GM21423 (cell line): ENCODE results near the gene PTPRK.

Experiments
- ATAC-seq: cut with Tn5 transposase; IDR thresholded peaks from one replicate; pipeline ENCODE4 v1.9.1; 2021; ENCODE audit warnings: mild to moderate bottlenecking, moderate library complexity; ENCODE audit not compliant: unreplicated experiment

Gene PTPRK

DNA sequence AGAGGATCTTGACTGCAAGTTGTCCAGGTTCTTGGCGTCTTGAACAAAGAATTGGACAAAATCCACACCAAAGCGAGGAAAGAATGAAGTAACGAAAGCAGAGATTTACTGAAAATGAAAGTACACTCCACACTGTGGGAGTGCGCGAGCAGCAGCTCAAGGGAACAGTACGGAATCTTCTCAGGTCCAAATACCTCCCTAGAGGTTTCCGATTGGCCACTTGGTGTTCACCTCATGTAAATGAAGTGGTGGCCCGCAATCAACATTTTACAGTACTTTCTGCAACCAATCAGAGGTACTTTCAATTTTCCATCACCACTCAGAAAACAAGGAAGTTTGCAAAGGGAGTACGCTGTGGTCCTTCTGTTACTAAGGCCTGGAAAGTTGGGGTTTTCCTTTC, 122.4 kb downstream of the PTPRK start:
- no peak for ATAC-seq

DNA sequence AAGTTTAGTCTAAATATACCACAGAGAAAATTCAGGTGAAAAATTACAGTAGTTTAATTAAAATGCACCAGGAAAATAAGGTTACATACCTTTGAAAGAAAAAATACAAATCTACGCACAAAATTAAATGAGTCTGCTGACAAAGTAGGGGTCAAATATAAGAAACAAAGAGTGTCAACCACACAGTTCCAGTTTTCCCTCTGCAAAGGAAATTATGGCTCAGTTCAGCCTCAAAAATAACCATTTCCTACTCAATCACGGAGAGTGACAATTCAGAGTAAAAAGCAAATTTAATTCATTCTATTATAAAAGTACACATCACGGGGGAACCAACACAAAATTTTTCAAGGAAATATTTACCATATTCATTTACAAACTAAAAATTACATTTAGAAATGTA, 124.8 kb downstream of the PTPRK start:
- ATAC-seq: no peak

DNA sequence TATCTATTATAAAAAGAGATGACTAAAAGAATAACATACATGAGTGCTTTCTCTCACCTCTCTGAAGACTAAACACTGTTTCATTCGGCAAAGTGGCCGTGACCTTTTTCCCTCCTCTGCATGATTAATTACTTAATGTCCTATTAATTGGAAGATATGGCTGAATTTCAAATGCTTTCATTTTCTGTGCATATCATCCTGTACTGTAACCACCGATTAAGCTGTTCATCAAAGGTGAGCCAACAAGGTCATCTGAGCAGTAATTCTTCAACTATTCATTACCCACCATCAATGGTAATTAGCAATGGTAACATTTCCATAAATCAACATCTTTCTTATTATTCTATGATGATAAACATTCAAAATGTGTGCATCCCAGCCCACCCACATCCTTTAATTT, 125.2 kb downstream of the PTPRK start:
- no peak for ATAC-seq

DNA sequence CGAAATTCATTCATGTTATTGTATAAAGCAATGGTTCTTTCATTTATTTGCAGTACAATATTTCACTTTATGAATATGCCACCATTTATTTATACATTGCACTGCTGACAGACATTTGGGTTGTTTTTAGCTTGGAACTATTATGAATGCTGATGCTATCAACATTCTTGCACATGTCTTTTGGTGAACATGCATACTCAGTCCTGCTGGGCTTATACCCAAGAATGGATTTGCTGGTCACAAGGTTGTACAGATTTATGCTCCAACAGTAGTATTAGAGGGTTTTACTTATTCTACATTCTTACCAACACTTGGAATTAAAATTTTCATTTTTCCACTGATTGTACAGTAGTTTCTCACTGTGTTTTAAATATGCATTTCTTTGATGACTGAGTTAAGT, 126.2 kb downstream of the PTPRK start:
- ATAC-seq: no peak

DNA sequence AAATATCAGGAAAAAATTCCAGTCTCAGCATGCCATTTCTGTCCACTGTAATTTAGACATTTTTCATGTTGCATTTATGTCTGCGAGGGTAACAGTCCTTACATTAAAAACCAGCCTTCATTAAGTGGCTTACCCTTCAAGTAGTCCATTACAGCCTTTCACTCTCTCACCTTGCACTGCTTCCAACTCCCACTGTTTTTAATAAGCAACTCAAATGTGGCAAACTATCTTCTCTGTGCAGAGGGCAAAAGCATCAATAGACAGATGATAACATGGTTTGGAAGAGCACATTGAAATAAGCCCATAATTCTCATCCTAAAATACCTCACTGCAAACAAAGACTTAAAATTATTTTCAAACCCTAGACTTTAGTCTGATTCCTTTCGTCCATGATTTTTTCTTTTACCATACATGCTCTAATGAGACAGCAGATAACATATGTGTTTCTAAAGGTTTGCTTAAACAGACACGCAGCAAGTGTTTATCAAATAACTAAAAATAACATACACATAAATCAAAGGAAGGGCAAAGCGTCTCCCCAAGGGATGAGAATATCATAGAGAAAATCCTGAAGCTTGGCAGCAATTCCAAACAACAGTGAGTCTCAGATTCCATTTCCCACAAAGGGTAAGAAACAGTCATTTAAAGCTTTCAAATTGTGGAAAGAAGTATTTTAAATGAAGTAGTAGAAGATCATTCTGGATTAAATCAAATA, 130.4 kb downstream of the PTPRK start:
- no peak for ATAC-seq

DNA sequence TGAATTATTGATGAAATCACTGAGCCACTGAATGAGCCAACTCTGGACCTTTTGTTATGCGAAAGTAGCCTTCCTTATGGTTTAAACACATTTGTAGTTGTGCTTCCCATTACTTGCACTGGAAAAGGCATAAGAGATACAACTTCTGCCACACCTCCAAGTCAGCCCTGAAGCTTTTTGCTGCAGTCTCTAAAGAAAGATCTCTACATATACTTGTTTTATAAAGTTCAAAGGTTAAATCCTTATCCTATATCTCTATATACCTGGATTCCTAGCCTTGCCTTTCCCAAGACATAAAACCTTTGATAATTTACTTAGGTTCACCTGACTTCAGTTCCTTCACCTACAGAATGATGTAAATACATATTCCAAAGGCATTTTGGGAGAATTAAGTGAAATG, 132.0 kb downstream of the PTPRK start:
- no peak for ATAC-seq

DNA sequence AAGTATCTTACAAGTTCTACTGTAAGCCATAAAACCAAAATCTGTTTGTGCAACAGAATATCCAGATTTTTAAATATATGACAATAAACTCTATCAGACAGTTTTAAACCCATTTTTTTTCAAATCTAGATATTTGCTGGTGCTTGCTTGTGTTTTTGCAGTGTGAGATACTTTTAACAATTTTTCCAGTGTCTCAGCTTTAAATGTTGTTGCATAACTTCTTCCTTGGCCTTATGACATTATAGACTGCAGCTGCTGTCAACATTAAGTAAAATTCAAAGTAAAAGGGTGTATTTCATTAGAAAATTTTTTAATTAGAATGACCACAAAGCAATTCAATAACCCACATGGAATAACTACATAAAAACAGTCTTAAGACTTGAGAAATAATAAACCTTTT, 139.5 kb downstream of the PTPRK start:
- ATAC-seq: no peak

DNA sequence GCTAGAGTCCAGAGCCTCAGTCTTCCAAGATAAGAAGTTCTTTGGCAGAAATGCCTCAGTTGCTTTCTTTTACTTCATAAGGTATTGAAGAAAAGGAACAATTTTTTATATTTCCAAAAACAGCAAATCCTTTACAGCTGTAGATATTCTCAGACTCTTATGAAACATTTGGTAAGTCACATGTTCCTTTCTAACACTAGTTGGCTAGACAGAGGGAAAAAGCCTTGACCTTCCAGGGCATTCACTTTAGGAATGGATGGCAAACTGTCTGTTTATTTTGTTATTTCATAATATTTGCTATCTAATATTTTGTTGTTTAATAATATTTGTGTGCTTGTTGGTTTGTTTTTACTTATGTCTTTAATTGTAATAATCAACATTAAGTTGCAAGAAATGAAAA, 140.8 kb downstream of the PTPRK start:
- no peak for ATAC-seq

DNA sequence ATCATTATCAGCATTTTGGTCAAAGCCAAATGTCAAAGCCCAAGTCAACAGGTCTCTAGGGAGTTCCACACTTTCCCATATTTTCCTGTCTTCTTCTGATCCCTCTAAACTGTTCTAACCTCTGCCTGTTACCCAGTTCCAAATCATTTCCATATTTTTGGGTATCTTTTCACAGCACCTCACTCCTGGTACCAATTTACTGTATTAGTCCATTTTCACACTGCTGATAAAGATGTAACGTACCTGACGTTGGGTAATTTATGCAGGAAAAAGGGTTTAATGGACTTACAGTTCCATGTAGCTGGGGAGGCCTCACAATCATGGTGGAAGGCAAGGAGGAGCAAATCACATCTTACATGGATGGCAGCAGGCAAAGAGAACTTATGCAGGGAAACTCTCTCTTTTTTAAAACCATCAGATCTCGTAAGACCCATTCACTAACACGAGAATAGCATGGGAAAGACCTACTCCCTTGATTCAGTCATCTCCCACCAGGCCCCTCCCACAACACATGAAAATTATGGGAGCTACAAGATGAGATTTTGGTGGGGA, 143.4 kb downstream of the PTPRK start:
- no peak for ATAC-seq

DNA sequence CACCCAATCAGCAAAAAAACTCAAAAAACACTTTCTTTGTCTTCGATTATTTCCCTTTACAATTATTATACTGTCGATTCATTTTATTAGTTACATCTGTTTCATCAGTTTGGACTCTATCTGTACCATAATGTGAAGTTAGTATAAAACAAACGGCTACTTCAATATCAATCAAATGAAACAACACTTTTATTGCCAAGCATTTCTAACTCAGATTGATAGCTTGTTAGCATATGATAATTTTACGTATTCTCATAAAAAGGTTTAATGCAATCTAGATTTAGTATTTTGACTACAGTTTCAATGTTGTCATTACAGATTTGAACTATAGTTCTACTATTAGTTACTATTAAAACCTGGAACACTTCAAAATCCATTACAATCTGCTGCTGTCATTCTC, 149.3 kb downstream of the PTPRK start:
- ATAC-seq: no peak

DNA sequence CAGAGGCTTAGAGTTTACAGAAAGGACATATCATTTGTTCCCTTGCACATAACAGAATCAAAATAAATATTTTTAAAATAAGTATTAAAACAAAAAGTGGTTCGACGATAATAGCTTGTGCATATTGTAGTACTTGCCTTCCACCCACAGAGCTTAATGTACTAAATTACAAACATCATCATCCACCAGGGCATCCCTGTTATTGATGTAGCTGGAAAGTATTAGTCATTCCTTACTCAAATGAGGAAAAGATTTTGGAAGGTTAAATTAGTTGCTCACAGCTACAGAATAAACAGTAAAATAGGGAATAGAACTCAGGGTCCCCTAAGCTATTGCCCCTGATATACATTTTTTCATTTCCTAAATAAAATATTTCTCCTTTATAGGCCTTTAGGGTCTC, 150.3 kb downstream of the PTPRK start:
- no peak for ATAC-seq

DNA sequence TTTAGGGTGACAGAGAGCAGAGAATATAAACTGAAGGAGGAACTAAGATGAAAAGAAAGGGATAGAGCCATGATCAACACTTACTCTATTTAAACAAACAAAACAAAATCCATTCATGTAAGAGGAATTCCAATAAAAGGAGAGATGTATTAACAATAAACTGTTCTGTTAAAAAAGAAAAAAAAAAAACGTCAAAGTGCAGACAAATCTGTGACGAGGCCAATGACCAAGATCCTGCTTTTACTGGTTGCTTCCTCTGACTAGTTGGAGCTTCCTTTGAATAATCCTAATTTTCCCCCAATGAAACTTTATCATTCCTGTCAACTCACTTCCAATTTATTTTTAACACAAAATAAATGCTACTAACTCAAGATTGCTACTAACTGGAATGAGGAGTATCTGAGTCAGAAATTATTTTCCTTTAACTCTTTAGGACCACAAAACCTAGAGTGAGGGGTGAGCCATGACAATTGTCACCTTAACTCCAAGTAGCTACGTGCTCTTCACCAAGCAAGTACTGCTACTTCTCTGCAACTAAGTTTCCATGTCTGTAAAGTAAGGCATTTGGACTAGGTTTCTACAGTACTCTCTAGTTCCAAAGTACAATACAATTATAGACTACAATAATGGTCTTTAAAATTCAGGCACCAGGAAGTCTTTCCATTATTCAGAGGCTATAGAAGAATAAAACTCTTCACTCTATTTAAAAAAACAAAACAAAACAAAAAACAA, 152.0 kb downstream of the PTPRK start:
- no peak for ATAC-seq

DNA sequence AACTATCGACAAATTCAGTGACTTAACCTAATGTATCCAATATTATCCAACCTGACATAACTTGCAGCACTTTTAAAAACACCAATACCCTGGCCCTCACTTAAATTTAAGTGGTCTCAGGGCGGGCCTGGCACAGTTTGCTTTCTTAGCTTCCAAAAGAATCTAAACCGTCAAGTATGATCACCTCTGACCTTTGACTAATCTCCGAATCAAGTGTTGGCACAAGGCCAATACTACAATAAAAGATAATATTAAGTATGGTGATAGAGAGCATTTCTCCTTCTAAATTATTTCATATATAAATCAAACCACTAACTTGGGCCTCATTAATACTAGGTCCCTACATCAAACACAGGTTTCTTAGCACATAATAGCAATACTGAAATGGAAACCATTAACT, 153.0 kb downstream of the PTPRK start:
- ATAC-seq: no peak

DNA sequence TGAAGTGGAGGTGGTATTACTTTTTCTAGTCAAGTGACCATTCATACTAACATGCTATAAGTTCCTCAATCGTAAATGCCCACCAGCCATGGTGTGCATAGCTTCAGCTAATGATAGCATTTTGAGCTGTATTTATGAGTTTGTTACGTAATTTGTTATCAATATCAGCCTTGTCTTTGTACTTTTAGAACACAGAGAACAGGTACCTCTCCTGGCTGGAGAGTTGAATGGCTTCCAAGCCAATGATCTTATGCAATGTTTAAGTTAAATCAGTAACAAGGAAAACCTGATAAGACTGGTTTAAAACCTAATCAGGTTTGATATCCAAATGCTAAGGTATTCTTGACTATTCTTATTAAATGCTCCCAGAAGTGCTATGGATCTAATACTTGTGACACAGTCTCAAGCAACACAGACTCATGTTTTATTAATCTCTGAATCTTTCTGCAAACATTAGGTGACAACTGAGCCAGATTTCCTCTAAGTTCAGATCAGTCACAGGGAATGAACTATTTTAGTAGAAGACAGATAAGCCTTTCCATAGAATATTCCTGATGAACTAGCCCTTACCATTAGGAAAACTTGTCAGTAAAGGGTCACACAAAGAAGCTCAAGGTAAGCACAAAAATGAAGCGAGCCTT, 154.8 kb downstream of the PTPRK start:
- no peak for ATAC-seq

DNA sequence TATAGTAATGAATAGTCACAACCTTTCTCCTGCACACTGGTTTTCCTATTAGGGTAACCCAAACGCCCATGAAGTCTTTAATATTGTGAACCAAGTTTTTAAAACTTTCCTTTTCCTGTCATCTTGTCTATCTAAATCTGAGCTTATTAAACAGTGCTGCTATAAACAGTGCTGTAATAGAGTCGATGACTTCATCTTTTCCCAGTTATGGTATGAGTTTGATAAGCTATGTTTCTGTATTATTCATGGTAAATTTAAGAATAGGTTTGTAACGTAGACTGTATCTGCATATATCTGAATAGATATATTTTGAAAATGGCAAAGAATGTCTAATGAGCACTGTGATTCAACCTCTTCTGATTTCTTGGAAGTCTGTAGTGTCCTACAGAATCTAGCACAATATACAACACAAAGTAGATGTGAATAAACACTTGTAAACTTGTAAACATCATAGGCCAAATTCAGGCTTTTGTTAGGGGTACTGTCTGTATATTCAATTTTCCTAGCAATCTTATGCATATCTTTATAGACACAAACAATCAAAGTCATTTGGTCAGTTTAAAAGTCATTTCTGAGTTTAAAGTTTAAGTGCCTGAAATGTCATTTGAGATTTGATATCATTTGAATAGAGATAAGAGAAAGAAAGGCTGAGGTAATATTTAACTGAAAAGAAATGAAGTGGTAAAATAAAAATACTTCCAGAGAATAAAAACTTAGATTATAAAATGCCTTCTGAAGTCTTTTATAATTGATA, 155.5 kb downstream of the PTPRK start:
- no peak for ATAC-seq

DNA sequence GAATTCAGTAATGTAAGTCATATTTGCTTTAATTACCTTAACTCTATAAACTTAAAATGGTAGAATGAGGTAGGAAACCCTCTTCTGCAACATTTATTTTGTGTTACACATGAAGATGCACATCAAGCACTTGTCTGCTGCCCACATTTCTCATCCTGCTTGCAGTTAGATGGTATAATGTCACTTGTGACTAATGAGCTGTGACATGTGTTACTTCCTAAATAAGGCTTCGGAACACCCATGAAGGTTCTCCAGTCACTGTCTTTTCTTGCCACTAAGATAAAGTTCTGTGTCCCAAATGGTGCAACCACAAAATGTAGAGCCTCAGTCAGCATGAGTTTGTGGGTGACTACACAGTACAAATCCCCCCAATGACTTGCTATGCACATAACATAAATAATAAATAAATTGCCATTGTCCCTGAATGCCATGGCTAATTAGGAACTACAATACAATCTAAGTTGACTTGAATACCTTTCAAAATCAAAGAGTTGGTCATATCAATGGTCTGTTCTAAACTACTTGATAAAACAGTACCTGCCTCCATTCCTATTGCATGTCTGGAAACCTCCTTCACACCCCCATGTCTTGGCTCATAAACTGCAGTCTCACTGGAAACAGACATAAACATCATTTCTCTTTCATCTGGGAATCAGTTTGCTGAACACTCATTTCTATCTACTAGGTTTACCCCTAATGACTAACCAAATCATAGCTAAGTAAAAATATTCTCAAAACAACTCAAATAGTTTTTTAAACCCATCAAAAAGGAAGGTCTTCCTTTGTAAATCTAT, 157.2 kb downstream of the PTPRK start:
- no peak for ATAC-seq

DNA sequence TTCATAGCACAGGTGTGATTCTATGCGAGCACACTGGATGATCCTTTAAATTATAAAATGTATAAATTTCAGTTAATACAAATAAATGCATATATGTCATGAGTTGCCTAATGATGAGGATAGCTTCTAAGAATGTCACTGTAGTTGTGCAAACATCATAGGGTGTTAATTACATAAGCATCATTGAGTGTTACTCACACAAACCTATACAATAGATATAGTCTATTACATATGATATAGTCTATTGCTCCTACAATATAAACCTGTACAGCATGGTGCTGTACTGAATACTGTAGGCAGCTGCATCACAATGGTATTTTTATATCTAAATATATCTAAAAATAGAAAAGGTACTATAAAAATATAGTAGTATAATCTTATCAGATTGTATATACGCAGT, 159.0 kb downstream of the PTPRK start:
- ATAC-seq: no peak

DNA sequence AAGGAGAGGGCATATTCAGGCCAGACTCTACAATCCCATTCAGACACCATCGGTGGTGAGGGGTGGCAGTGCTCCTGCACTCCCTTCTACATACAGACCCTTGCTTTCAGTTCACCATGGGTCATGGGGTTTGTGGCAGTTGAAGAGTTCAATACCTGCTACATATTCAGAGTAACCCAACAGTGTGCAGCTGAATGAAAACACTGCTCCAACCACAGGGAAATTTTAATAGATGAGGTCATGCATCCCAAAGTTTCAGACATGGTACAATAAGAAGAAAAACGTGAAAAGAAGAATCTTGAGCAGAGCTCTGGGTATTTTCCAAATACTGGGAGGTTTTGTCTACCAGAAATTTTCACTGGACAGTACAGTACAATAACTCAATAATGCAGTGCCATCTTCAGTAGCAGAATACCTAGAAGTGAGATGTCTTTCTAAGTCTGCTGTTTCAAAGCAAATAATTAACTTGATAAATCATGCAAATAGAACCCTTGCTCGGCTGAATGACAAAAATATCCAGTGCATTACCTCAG, 162.1 kb downstream of the PTPRK start:
- no peak for ATAC-seq

DNA sequence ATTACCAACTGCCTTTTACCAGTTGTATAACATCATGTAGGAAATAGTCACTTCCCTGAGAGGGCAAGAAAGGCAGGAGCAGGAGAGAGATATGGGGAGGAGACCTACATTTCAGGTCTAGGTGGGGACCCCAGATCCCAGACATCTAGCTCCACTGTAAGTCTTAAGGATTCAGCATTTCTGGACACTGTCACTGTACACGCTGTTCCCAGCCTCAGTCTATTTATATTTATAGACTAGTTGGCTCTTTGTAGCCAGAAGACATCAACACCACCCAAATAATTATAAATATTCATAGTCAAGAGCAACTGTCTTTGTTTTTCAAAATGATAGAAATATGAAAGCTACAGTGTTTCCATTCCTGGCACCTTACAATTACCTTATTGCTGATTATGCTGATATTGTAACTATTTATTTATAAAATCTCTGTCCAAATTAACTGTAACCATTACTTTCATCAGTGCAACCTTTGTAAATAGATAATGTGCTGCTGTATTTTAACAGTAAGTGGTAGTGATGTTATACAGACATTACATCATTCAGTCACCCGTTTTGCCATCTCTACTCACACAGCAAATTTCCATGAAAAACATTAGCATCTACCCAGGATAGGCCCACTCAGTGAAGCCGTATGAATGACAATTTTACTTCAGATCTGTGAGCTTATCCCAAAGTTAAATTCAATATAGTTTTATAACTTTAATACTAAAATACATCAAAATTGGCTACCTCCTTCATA, 162.8 kb downstream of the PTPRK start:
- ATAC-seq: no peak
